Caki2 (cell line): Measurements from ENCODE around the gene MMP10. TPM values are rescaled to one million over a fixed set of nuclear protein-coding genes. Genes with fewer than 3 reads are reported as not detected.

Source experiments
- DNase-seq: peaks from one replicate; pipeline ENCODE4 v3.0.0-alpha.2; 2015; ENCODE audit warnings: low read depth
- in situ Hi-C: cut with HindIII; loops from 2 replicates; pipeline ENCODE4 v1.10.0; 2016; ENCODE audit warnings: low sequenced_read_pairs, low pct_unique_long_range_greater_than_20kb, mixed read lengths
- total RNA-seq: library from RNA; depleted of rRNA; stranded (reverse); fragments of >200 nt; shearing (Covaris generic); gene quantifications from 2 replicates; pipeline ENCODE4 v1.2.3, GENCODE V29; 2014; ENCODE audit warnings: low replicate concordance

The MMP10 gene
- total RNA-seq, 1 experiment from 2014 or later: 2.1 TPM

- no peak for DNase-seq
- in situ Hi-C loops: no loop called here
Measured at GRCh38 chr11:102791271-102792036, 11.0 kb upstream of the MMP10 start.

- in situ Hi-C loops: no loop called here
Measured at GRCh38 chr11:102788334-102788995, 8.0 kb upstream of the MMP10 start.

GRCh38 chr11:102784380-102784779 lies 4.0 kb upstream of the MMP10 start:
- DNase-seq: no peak
- in situ Hi-C loops: no loop called here

More at GRCh38 chr11:102788334-102788995, 8.0 kb upstream of the MMP10 start:
- DNase-seq: no peak

DNA sequence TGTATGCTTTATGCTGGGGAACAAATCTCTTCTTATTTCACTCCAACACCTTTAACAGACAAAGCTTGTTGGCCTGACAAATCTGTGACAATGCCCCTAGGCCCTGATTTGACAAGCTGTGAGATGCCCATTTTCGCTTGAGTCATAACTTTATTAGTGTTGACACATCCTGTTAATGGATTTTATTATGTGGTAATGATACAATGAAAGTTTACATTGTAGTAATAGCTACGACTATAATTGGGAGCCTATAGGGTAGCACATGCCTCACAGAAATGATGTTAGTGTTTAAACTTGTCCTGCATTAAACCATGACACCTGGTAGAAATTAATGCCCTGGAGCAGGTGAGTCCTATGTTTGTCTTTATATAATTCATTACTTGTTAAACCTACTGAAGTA lies 3.3 kb upstream of the MMP10 start:
- in situ Hi-C loops: no loop called here
- DNase-seq: no peak

- DNase-seq: no peak
- in situ Hi-C loops: no loop called here
Measured at GRCh38 chr11:102783016-102783415, 2.6 kb upstream of the MMP10 start.

GRCh38 chr11:102781676-102782075 lies 1.2 kb upstream of the MMP10 start:
- no peak for DNase-seq
- in situ Hi-C loops: no loop called here

- in situ Hi-C loops: no loop called here
- no peak for DNase-seq
Measured at GRCh38 chr11:102776454-102776853, 4.0 kb downstream of the MMP10 start.

DNA sequence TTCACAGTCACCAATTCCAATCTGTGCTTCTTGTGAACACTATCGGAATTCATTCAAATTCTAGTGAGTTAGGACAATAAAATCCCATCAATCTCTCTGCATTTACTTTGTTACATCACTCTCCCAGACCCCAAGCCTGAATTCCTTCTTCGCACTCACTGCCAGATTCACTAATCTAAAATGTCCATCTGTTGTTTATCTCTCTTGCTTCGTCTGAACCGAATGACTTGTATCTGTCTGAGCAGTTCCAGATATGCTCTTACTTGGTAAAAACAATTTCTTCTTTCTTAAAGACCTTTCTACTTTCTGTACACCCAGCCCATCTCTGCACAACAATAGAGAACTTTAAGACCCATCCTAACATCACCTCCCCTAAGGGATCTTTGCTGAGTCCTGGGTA lies 7.0 kb downstream of the MMP10 start:
- in situ Hi-C loops: no loop called here
- DNase-seq: no peak

GRCh38 chr11:102771351-102771750 lies 9.1 kb downstream of the MMP10 start:
- in situ Hi-C loops: no loop called here
- no peak for DNase-seq

DNA sequence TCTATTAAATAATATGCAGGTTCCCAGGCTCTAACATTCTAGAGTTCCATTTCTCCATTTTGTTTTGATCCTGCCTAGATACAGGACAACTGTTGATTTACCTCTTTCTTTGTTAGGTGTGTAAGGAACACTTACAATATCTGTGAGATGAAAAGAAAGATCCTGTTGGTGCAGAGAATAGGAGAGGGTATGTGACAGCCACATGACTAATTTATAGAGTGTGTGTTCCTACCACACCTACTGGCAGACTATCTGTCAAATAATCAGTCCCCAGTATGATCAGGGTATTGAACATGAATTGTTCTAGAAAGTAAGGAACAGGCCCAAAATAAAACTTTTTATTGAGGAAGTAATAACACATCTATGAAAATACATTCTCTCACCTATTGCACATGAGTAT lies 10.2 kb downstream of the MMP10 start:
- no peak for DNase-seq
- in situ Hi-C loops: no loop called here

- in situ Hi-C loops: no loop called here
- DNase-seq: no peak
Measured at GRCh38 chr11:102767800-102768199, 12.6 kb downstream of the MMP10 start.

DNA sequence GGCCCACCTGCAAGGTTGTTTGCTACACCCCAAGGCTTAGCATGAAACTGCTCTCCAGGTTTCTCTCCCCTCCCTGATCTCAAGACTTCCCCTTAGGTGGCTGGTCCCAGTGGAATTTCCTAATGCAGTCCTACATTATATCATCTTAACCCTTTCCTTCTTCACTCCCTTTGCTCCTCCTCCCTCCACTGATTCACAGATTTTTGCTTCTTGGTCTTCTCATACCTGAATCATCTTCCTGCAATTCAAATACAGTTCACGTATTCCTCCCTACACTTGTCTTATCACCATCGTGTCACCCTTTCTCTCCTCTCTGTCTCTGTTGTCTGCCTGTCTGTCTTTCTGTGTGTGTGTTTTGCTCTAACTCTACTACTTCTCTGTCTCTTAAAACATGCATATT lies 17.0 kb downstream of the MMP10 start:
- no peak for DNase-seq
- in situ Hi-C loops: no loop called here

GRCh38 chr11:102762361-102762767 lies 18.1 kb downstream of the MMP10 start:
- in situ Hi-C loops: no loop called here
- peak; percentile 28 for DNase-seq

- DNase-seq: no peak
- in situ Hi-C loops: no loop called here
Measured at GRCh38 chr11:102761646-102762238, 18.7 kb downstream of the MMP10 start.

GRCh38 chr11:102760344-102761035 lies 19.9 kb downstream of the MMP10 start:
- DNase-seq: peak; percentile 18
- in situ Hi-C loops: no loop called here

- in situ Hi-C loops: no loop called here
- DNase-seq: no peak
Measured at GRCh38 chr11:102757823-102758549, 22.4 kb downstream of the MMP10 start.

GRCh38 chr11:102753267-102753666 lies 27.2 kb downstream of the MMP10 start:
- in situ Hi-C loops: no loop called here
- no peak for DNase-seq

GRCh38 chr11:102751673-102752072 lies 28.8 kb downstream of the MMP10 start:
- in situ Hi-C loops: no loop called here
- DNase-seq: no peak
